ENCODE data around the gene FBXO46.

DNA sequence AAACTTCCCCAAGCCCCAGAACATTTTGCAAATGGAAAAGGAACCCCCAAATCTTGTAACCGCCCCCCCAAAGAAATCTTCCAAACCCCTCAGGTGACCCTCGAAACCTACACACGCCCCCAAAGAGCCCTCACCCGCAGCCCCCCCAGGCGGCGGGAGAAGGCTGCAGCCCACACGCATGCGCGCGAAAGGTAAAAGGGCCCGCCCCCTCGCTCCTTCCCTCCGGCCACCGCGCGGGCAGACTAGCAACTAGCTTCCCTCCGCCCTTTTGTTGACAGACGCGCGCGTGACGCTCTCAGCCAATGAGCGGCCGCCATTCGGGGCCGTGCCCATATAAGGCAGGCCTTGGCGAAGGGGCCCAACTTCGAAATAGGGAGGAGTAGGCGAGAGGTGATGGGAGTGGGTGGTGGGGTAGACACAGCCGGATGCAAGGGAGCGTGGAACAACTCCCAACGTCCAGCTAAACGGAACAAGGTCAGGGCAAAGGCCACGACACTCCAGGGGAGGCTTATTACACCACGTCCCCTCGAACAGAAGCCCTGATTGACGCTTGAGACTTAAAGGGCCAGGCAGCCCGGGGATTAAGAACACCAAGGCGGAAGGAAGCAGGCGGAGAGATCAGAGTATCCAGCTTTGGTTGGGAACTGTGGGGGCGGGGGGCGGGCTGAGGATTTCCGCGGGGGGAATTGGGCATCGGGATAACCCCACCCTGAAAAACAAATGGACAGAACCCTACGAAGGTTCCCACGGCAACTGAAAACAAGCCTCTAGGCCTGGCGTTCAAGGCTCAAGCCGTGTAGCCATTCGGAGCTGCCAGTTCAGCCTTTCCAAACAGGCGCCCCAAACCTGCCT, 13.3 kb downstream of the FBXO46 start:
- TF ChIP-seq, protein P1, sequence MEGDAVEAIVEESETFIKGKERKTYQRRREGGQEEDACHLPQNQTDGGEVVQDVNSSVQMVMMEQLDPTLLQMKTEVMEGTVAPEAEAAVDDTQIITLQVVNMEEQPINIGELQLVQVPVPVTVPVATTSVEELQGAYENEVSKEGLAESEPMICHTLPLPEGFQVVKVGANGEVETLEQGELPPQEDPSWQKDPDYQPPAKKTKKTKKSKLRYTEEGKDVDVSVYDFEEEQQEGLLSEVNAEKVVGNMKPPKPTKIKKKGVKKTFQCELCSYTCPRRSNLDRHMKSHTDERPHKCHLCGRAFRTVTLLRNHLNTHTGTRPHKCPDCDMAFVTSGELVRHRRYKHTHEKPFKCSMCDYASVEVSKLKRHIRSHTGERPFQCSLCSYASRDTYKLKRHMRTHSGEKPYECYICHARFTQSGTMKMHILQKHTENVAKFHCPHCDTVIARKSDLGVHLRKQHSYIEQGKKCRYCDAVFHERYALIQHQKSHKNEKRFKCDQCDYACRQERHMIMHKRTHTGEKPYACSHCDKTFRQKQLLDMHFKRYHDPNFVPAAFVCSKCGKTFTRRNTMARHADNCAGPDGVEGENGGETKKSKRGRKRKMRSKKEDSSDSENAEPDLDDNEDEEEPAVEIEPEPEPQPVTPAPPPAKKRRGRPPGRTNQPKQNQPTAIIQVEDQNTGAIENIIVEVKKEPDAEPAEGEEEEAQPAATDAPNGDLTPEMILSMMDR (IDR thresholded peaks at IDR 0.05; ENCODE audit: low read depth, low read length, poor library complexity, severe bottlenecking): no peak
- TF ChIP-seq EZH2phosphoT487 (IDR thresholded peaks at IDR 0.05; ENCODE audit: borderline replicate concordance, low read length): no peak
